Putamen (tissue), 1 donor: Measurements from ENCODE around the gene RMDN3.

Experiments
- DNase-seq: peaks from one replicate; pipeline ENCODE4 v3.0.0-alpha.2; 2016; ENCODE audit warnings: low spot score

Gene RMDN3

GRCh38 chr15:40694688-40695468 lies 60.2 kb downstream of the RMDN3 start, which contains the start of gene RAD51:
Gene RAD51 (plus strand): TSS chr15:40695174. CDS start chr15:40698759, 3,585 bp downstream.
- peak; percentile 91 for DNase-seq

- DNase-seq, result no peak
Measured at GRCh38 chr15:40693904-40694687, 61.0 kb downstream of the RMDN3 start.

GRCh38 chr15:40691737-40692136 lies 63.3 kb downstream of the RMDN3 start:
- no peak for DNase-seq

GRCh38 chr15:40688932-40689799 lies 65.9 kb downstream of the RMDN3 start:
- DNase-seq, result no peak
